ENCODE data around the gene SMIM9. TPM values are rescaled to one million over a fixed set of nuclear protein-coding genes. Genes with fewer than 3 reads are reported as not detected.

Gene SMIM9
- total RNA-seq, 1 donor from 2014 or later = not detected

- peaks cover 4% of the 10 kb centered on the region for H3K27me3 Mint-ChIP-seq (ENCODE audit: insufficient read depth, low read depth)
- Histone ChIP-seq H3K27ac (no peak overlapping the region), H3F3A (ENCODE audit: low read depth) (no peaks in the 10 kb centered on the region), H3K4me1 (no peaks in the 10 kb centered on the region), H3K4me2 (no peak overlapping the region), H3K9me3 (ENCODE audit: low read depth) (peaks cover 5% of the 10 kb centered on the region), H3K4me3 (no peak overlapping the region), H3K9ac (no peak overlapping the region), H2AFZ (replicated peaks) (no peak overlapping the region), H3K27me3 (no peaks in the 10 kb centered on the region), H3K36me3 (no peaks in the 10 kb centered on the region), H3K79me2 (ENCODE audit: low read depth) (no peaks in the 10 kb centered on the region), H4K20me1 (ENCODE audit: low read depth) (no peaks in the 10 kb centered on the region)
- no peak for DNase-seq (ENCODE audit: low spot score)
- TF ChIP-seq EZH2phosphoT487 (IDR thresholded peaks at IDR 0.05) (no peak), CTCF (IDR thresholded peaks at IDR 0.05) (no peak), EZH2 (IDR thresholded peaks at IDR 0.05) (no peak)
- no peaks in the 10 kb centered on the region for H3K4me1 Mint-ChIP-seq
- H3K4me3 Mint-ChIP-seq = no peak overlapping the region
- no peak overlapping the region for H3K27ac Mint-ChIP-seq
- H3K9me3 Mint-ChIP-seq = peaks cover 13% of the 10 kb centered on the region
- peaks cover 18% of the 10 kb centered on the region for H3K36me3 Mint-ChIP-seq
Measured at GRCh38 chrX:154785716-154786115, 48.7 kb downstream of the SMIM9 start.

- Mint-ChIP-seq H3K4me1 (no peaks in the 10 kb centered on the region), H3K27ac (no peak overlapping the region), H3K9me3 (peaks cover 10% of the 10 kb centered on the region), H3K36me3 (peaks cover 12% of the 10 kb centered on the region), H3K27me3 (ENCODE audit: insufficient read depth, low read depth) (peaks cover 4% of the 10 kb centered on the region), H3K4me3 (no peak overlapping the region)
- no peaks in the 10 kb centered on the region for H3K79me2 ChIP-seq (ENCODE audit: low read depth)
- no peak for DNase-seq (ENCODE audit: low spot score)
- no peaks in the 10 kb centered on the region for H4K20me1 ChIP-seq (ENCODE audit: low read depth)
- no peaks in the 10 kb centered on the region for H3F3A ChIP-seq (ENCODE audit: low read depth)
- H3K27ac ChIP-seq = no peak overlapping the region
- no peaks in the 10 kb centered on the region for H3K36me3 ChIP-seq
- H3K9me3 ChIP-seq (ENCODE audit: low read depth) = peaks cover 5% of the 10 kb centered on the region
- TF ChIP-seq CTCF (IDR thresholded peaks at IDR 0.05) (no peak), EZH2 (IDR thresholded peaks at IDR 0.05) (no peak), EZH2phosphoT487 (IDR thresholded peaks at IDR 0.05) (no peak)
- H3K4me2 ChIP-seq = no peak overlapping the region
- no peak overlapping the region for H3K9ac ChIP-seq
- no peak overlapping the region for H3K4me3 ChIP-seq
- H2AFZ ChIP-seq (replicated peaks) = no peak overlapping the region
- H3K4me1 ChIP-seq = no peaks in the 10 kb centered on the region
- no peaks in the 10 kb centered on the region for H3K27me3 ChIP-seq
Measured at GRCh38 chrX:154784149-154784995, 50.1 kb downstream of the SMIM9 start.

- H3K4me1 ChIP-seq = no peaks in the 10 kb centered on the region
- peaks cover 5% of the 10 kb centered on the region for H3K27me3 Mint-ChIP-seq (ENCODE audit: insufficient read depth, low read depth)
- no peak overlapping the region for H3K27ac ChIP-seq
- H3K79me2 ChIP-seq (ENCODE audit: low read depth) = no peaks in the 10 kb centered on the region
- no peak overlapping the region for H3K9ac ChIP-seq
- DNase-seq (ENCODE audit: low spot score) = no peak
- H3K27ac Mint-ChIP-seq = no peak overlapping the region
- no peaks in the 10 kb centered on the region for H3F3A ChIP-seq (ENCODE audit: low read depth)
- TF ChIP-seq CTCF (IDR thresholded peaks at IDR 0.05) = no peak
- no peak overlapping the region for H3K4me3 ChIP-seq
- no peaks in the 10 kb centered on the region for H3K27me3 ChIP-seq
- H3K36me3 Mint-ChIP-seq = peaks cover 22% of the 10 kb centered on the region
- no peak overlapping the region for H2AFZ ChIP-seq (replicated peaks)
- no peaks in the 10 kb centered on the region for H3K4me1 Mint-ChIP-seq
- H4K20me1 ChIP-seq (ENCODE audit: low read depth) = no peaks in the 10 kb centered on the region
- no peaks in the 10 kb centered on the region for H3K9me3 ChIP-seq (ENCODE audit: low read depth)
- H3K4me2 ChIP-seq = no peak overlapping the region
- no peaks in the 10 kb centered on the region for H3K36me3 ChIP-seq
- H3K4me3 Mint-ChIP-seq = no peak overlapping the region
- H3K9me3 Mint-ChIP-seq = peaks cover 10% of the 10 kb centered on the region
Measured at GRCh38 chrX:154780968-154781367, 53.5 kb downstream of the SMIM9 start.
